ENCODE results near the gene LHX3.

The LHX3 gene

DNA sequence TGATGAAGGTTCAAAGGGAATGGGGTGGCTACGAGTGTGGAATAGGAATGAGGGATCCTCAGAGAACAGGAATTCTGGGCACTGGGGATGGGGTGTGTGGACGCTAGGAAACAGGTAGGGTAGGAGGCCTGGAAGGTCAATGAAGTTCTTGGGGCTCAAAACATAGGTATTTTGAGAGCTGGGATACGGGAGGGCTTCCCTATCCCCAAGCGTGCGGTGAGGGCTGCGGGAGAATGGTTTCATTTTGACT lies 40.0 kb upstream of the LHX3 start:
- no peak for DNase-seq (ENCODE audit: extremely low read depth, low read depth)
- TF ChIP-seq CTCF (IDR thresholded peaks at IDR 0.05; ENCODE audit: low read depth, low read length) = no peak

DNA sequence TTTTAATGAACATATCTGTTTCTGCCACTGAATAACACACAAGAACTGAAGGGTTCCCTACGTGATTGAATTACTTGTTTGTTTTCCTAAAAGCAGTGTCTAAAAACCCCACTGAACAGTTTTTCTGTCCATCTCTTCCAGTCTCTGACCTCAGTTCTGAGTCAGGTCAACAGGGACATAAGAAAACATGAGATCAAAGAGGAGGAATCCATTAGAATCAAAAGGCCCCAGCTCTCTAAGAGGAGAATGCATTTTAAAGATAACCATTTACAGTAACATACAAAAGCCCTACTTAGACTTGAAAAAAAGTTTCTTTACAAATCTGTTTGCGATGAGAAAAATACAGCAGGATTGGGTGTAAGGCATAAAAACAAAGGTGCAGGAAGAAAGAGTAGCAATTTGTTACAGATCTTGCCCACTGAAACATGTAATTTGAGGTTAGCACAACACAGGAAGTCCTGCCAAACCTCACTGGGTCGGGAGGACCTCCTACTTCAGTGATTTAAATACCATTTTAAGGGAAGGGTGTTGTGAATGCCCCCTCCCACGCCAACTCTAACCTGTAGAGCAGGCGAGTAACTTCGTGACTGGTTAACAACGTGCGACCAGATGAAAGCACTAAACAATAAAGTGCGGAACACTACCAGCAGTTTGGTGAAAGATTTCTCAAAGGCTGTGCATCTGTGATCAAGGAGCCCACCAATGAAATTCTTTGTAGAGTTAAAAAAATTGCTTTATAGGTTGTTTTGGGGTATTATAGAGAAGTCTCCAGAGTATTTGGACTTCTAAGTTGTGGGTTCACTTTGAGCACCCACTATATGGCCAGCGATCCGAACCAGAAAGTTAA lies 39.4 kb upstream of the LHX3 start:
- DNase-seq (ENCODE audit: extremely low read depth, low read depth) = no peak
- no peak for TF ChIP-seq CTCF (IDR thresholded peaks at IDR 0.05; ENCODE audit: low read depth, low read length)

DNA sequence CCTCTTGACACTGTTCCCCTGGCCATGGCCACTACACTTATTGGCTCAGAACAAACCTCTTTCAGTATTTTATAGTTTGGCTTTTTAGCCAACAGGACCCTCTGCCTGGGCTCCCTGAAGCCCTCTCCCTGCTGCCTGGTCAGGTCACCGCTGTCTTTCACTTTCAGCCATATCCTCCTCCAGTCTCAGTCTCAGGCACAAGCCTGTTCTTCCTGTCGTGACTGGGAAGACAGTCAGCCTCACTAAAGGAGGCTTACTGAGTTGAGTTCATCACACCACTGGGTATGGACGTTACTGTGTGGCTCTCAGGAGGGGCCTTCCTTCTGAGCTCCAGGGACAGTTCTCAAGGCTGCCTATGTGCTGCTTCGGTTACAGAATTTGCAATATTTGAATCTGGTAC lies 38.7 kb upstream of the LHX3 start:
- no peak for TF ChIP-seq CTCF (IDR thresholded peaks at IDR 0.05; ENCODE audit: low read depth, low read length)

DNA sequence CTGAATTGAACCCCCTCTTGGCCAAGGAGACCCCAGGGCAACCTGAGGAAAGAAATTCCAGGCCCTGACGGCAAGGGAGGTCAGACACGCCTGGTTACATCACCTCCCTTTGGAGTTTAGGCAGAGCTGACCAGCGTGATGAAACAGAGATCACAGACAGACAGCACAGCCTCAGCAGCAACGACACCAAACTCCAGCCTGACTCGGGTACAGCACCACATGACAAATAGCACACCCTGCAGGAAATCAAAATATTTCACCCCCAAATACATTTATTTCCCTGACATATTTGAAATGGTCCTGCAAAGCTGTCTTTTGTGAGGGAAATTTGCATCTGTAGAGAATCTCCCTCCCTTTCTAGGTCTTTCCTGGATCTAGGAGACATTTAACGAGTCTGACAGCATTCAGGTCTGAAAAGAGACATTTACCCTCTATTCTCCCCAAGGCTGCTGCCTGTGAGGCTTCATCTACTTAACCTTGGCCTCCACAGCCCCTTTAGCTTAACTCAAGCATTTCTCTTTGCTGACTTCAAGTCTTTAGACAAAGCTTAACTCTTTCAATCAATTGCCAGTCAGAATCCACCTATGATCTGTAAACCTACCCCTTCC lies 38.1 kb upstream of the LHX3 start:
- DNase-seq (ENCODE audit: extremely low read depth, low read depth) = no peak
- TF ChIP-seq CTCF (IDR thresholded peaks at IDR 0.05; ENCODE audit: low read depth, low read length) = no peak

More for the DNA sequence above, 38.7 kb upstream of the LHX3 start:
- DNase-seq (ENCODE audit: extremely low read depth, low read depth) = no peak

- no peak for TF ChIP-seq CTCF (IDR thresholded peaks at IDR 0.05; ENCODE audit: low read depth, low read length)
- no peak for DNase-seq (ENCODE audit: extremely low read depth, low read depth)
These were observed 37.3 kb upstream of the LHX3 start for GRCh38 chr9:136242248-136242647.

DNA sequence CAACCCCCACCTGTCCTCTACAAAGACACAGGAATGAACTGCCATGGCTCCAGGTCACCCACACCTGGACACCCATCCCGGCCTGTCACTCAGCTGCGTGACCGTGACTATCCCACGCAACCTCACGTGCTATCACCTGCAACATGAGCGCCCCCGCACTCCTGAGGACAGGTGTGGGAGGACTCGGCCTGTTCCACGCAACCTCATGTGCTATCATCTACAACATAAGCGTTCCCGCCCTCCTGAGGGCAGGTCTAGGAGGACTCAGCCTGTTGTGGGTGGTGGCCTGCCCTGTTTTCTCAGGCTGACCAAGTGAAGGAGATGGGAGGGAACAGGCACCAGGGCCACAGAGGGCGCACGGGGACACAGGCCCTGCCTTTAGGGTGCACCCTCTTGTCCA lies 36.6 kb upstream of the LHX3 start:
- TF ChIP-seq CTCF (IDR thresholded peaks at IDR 0.05; ENCODE audit: low read depth, low read length) = no peak
- DNase-seq (ENCODE audit: extremely low read depth, low read depth) = no peak

- no peak for TF ChIP-seq CTCF (IDR thresholded peaks at IDR 0.05; ENCODE audit: low read depth, low read length)
- DNase-seq (ENCODE audit: extremely low read depth, low read depth) = no peak
These were observed 36.0 kb upstream of the LHX3 start for GRCh38 chr9:136240941-136241340.
